Measurements from ENCODE around the gene SP4.

SP4 gene

GRCh38 chr7:21427871-21428658 is at the start of gene SP4:
SP4 (plus strand) TSS chr7:21428083; CDS start chr7:21428252, 169 bp downstream.
- H3K4me1 Mint-ChIP-seq, result peaks cover 48% of the 10 kb centered on the region
- DNase-seq (ENCODE audit: low spot score in 2 of 2) (peak; percentile 92 to 96), ATAC-seq (peak; percentile 85)
- H3K27ac Mint-ChIP-seq, result peak within 1 kb of the TSS; percentile 100
- no peaks in the 10 kb centered on the region for H3K9me3 Mint-ChIP-seq
- peak within 1 kb of the TSS; percentile 100 for H3K4me3 Mint-ChIP-seq
- H3K36me3 Mint-ChIP-seq, result peaks cover 55% of the 10 kb centered on the region

DNA sequence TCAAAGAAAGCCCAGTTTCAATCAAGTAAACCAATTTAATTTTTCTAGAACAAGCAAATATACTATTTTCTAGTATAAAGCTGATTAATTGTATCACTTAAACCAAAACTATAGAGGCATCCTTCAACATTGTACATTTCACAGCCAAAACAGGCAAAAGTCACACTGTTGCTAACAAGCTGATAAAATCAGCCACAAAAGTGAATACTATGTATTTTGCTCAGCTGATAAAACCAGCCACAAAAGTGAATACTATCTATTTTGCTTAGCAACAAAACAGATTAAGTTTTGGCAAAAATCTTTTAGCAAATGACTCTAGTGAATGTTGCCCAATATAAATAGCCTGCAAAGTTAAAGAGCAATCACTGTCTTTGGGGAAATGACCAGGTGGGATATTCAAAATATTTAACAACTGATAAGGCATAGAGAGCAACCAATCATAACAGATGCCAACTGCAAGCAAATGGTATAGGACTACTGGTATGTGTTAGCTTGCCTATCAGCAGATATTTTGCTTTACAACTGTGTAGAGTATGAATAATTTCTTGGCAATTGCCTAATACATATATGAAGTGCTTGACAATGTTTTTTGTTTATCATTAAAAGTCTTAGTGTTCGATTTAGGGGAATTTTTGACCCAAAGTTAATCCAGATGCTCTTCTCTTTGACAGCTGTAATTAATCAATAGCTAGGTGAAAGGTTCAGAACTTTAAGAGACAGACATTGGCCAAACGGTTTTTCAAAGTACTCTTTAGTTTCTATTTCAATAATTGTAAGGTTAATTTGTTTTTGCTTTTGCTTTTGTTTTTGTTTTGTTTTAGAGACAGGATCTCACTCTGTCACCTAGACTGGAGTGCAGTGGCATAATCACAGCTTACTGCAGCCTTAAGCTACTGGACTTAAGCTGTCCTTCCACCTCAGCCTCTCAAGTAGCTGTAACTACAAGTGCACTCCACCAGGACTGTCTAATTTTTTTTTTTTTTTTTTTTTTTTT is 44.4 kb upstream of the SP4 start:
- H3K9me3 Mint-ChIP-seq, result no peaks in the 10 kb centered on the region
- no peaks in the 10 kb centered on the region for H3K36me3 Mint-ChIP-seq
- H3K27ac Mint-ChIP-seq, result peak overlapping the region; percentile 84
- H3K4me3 Mint-ChIP-seq, result peak overlapping the region; percentile 40
- peak; percentile 65 for ATAC-seq
- DNase-seq (ENCODE audit: low spot score in 2 of 2), result no peak
- H3K4me1 Mint-ChIP-seq, result peaks cover 26% of the 10 kb centered on the region

GRCh38 chr7:21393937-21394336 is 33.9 kb upstream of the SP4 start:
- Mint-ChIP-seq H3K36me3 (no peaks in the 10 kb centered on the region), H3K27ac (no peak overlapping the region), H3K9me3 (no peaks in the 10 kb centered on the region), H3K4me1 (no peaks in the 10 kb centered on the region), H3K4me3 (no peak overlapping the region)
- DNase-seq (ENCODE audit: low spot score in 2 of 2) (no peak), ATAC-seq (no peak)

- no peak overlapping the region for H3K27ac Mint-ChIP-seq
These were observed 25.9 kb upstream of the SP4 start for GRCh38 chr7:21401944-21402343.

GRCh38 chr7:21407796-21408480 is 19.9 kb upstream of the SP4 start:
- no peak overlapping the region for H3K27ac Mint-ChIP-seq
- H3K36me3 Mint-ChIP-seq, result no peaks in the 10 kb centered on the region
- H3K4me1 Mint-ChIP-seq, result peaks cover 40% of the 10 kb centered on the region
- DNase-seq (ENCODE audit: low spot score in 2 of 2), result no peak
- ATAC-seq, result no peak
- H3K4me3 Mint-ChIP-seq, result no peak overlapping the region
- peaks cover 12% of the 10 kb centered on the region for H3K9me3 Mint-ChIP-seq

More at GRCh38 chr7:21401944-21402343, 25.9 kb upstream of the SP4 start:
- no peak for ATAC-seq
- Mint-ChIP-seq H3K9me3 (peaks cover 11% of the 10 kb centered on the region), H3K36me3 (no peaks in the 10 kb centered on the region), H3K4me1 (no peaks in the 10 kb centered on the region), H3K4me3 (no peak overlapping the region)
- no peak for DNase-seq (ENCODE audit: low spot score in 2 of 2)

GRCh38 chr7:21408481-21408820 is 19.4 kb upstream of the SP4 start:
- DNase-seq (ENCODE audit: low spot score in 2 of 2), result no peak
- peaks cover 12% of the 10 kb centered on the region for H3K9me3 Mint-ChIP-seq
- no peak overlapping the region for H3K27ac Mint-ChIP-seq
- no peak for ATAC-seq
- no peaks in the 10 kb centered on the region for H3K36me3 Mint-ChIP-seq
- H3K4me3 Mint-ChIP-seq, result no peak overlapping the region
- H3K4me1 Mint-ChIP-seq, result peaks cover 45% of the 10 kb centered on the region

GRCh38 chr7:21412410-21412851 is 15.5 kb upstream of the SP4 start:
- DNase-seq (ENCODE audit: low spot score in 2 of 2), result no peak
- peak overlapping the region; percentile 91 for H3K27ac Mint-ChIP-seq

DNA sequence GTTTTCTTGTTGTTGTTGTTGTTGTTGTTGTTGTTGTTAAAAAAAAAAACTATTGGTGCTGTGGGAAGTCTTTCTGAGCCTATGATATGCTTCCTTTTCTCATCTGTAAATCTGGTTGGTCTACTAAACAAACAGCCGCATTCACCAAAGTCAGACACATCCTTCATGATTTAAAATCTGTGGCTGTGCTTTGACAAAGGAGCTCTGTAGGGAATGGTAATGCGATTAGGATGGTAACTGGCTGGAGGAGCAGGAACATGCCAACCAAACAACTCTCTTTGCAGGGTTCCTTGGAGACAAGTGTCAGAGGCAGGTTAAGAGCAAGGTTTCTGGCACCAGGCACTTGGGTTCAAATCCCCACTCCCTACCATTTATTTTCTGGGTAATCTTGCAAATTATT is 14.9 kb upstream of the SP4 start:
- Mint-ChIP-seq H3K36me3 (no peaks in the 10 kb centered on the region), H3K27ac (peak overlapping the region; percentile 91), H3K4me3 (peak overlapping the region; percentile 40), H3K9me3 (peaks cover 4% of the 10 kb centered on the region), H3K4me1 (peaks cover 44% of the 10 kb centered on the region)
- ATAC-seq, result no peak
- DNase-seq (ENCODE audit: low spot score in 2 of 2), result no peak

More at GRCh38 chr7:21412410-21412851, 15.5 kb upstream of the SP4 start:
- ATAC-seq, result peak; percentile 55
- Mint-ChIP-seq H3K4me1 (peaks cover 50% of the 10 kb centered on the region), H3K4me3 (peak overlapping the region; percentile 40), H3K9me3 (peaks cover 8% of the 10 kb centered on the region), H3K36me3 (no peaks in the 10 kb centered on the region)

DNA sequence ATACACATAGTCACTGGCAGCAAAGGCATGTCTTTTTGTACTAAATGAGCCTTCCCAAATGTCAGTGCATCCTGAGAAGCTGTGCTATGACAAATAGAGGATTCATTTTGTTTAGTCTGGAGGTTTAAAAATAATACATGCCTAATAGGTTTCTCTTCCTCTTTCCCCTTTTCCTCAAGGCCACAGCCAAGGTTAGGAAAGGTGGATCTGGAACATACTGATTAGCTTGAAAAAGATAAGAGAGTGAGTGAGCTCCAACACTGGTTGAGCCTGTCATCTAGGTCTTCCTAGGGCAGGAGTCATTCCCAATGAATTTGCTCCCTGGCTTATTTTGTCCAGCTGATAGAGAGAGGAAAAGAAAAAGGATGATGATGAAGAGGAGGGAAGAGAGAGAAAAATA is 14.4 kb upstream of the SP4 start:
- Mint-ChIP-seq H3K36me3 (no peaks in the 10 kb centered on the region), H3K27ac (peak overlapping the region; percentile 91), H3K4me1 (peaks cover 40% of the 10 kb centered on the region), H3K9me3 (peaks cover 2% of the 10 kb centered on the region), H3K4me3 (no peak overlapping the region)
- DNase-seq (ENCODE audit: low spot score in 2 of 2) (no peak), ATAC-seq (no peak)

- no peak overlapping the region for H3K27ac Mint-ChIP-seq
- H3K4me3 Mint-ChIP-seq, result no peak overlapping the region
- H3K9me3 Mint-ChIP-seq, result peaks cover 2% of the 10 kb centered on the region
- H3K36me3 Mint-ChIP-seq, result no peaks in the 10 kb centered on the region
- H3K4me1 Mint-ChIP-seq, result peaks cover 36% of the 10 kb centered on the region
- no peak for ATAC-seq
- no peak for DNase-seq (ENCODE audit: low spot score in 2 of 2)
These were observed 13.0 kb upstream of the SP4 start for GRCh38 chr7:21414795-21415393.

GRCh38 chr7:21417647-21418046 is 10.2 kb upstream of the SP4 start:
- Mint-ChIP-seq H3K27ac (no peak overlapping the region), H3K4me3 (no peak overlapping the region), H3K36me3 (no peaks in the 10 kb centered on the region), H3K9me3 (peaks cover 2% of the 10 kb centered on the region), H3K4me1 (peaks cover 14% of the 10 kb centered on the region)
- no peak for DNase-seq (ENCODE audit: low spot score in 2 of 2)
- ATAC-seq, result no peak

DNA sequence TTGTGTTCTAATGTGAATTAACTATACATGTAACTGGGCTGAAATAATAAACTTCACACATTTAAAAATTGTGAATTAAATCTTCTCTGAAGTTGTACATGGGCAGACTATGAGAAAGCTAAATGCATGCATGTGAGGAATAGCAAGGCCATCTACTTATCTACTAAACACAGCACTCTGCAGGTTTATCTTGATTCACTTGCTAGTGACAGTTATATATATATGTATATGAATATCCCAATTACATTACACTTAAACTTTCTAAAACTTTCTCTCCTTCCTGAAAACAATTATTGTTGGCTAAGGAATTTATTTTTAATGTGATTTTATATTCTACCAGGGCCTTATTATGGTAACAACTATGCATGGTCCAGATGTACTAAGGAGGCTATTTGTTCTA is 5.1 kb upstream of the SP4 start:
- Mint-ChIP-seq H3K27ac (no peak overlapping the region), H3K4me1 (peaks cover 5% of the 10 kb centered on the region), H3K36me3 (peaks cover 6% of the 10 kb centered on the region), H3K4me3 (no peak overlapping the region), H3K9me3 (no peaks in the 10 kb centered on the region)
- DNase-seq (ENCODE audit: low spot score in 2 of 2), result no peak
- no peak for ATAC-seq

DNA sequence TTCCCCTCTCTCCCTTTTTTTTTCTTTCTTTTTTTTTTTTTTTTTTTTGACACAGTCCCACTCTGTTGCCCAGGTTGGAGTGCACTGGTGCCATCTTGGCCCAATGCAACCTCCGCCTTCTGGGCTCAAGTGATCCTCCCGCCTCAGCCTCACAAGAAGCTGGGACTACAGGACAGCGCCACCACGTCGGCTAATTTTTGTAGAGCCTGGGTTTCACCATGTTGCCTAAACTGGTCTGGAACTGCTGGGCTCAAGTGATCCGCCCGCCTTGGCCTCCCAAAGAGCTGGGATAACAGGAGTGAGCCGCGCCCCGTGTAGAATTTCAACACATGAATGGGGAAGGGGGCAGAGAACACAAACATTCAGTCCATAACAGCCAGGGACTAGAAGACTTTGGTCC is 2.6 kb upstream of the SP4 start:
- peaks cover 29% of the 10 kb centered on the region for H3K36me3 Mint-ChIP-seq
- H3K4me3 Mint-ChIP-seq, result no peak overlapping the region

DNA sequence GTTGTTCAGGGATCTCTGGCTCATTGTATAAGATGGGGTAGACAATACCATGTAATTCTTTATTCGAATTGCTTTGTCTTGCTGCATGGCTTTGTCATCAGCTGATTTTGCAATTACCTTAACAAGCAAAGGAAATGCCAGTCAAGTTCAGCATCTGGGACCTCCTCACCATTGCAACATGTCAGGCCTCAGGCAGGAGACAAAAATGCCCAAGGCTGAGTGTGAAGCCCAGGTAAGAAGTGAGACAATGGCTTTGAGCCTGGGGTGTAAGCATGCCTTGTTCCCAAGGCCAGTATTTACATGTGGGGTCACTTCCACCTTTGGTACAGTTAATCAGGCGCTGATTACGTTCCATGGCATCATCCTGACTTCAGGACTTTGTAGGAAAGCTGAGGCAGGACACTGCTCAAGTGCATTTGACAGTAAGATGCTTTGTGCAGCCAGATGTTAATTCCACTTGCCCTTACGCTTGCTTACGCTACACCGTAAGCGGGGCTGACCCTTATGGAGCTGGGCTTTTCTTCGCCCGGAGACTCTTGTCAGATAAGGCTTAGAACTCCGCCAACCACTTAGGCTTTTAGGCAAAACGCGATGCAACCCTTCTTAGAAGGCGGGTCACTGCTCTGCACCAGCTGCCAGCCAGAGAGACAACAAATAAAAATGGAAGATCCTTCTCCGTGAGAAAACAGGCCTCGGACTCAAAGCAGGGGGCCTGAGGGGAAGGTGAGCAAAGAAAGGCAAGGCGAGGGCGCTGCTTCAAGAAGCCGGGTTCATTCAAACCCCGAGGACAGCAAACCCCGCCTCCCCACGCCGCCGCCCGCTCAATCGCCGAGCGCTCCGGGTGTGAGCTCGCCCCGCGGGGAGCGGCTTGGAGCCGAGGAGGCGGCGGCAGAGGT is 1.3 kb upstream of the SP4 start:
- Mint-ChIP-seq H3K4me1 (peaks cover 34% of the 10 kb centered on the region), H3K9me3 (no peaks in the 10 kb centered on the region), H3K36me3 (peaks cover 41% of the 10 kb centered on the region), H3K4me3 (peak overlapping the region; percentile 100), H3K27ac (peak overlapping the region; percentile 100)
- DNase-seq (ENCODE audit: low spot score in 2 of 2), result no peak
- no peak for ATAC-seq

More for the DNA sequence above, 2.6 kb upstream of the SP4 start:
- ATAC-seq, result no peak
- Mint-ChIP-seq H3K9me3 (no peaks in the 10 kb centered on the region), H3K27ac (no peak overlapping the region), H3K4me1 (peaks cover 27% of the 10 kb centered on the region)
- no peak for DNase-seq (ENCODE audit: low spot score in 2 of 2)

All from stimulated activated effector memory CD8-positive, alpha-beta T cell treated with anti-CD3 and anti-CD28 coated beads, Interleukin-12 subunit alpha, Interleukin-12 subunit beta, amount 100 ng/mL, for 72 hours (primary cell).